Mesenchymal stem cell (in vitro differentiated cells and primary cell): ENCODE data around the gene PON2.

Experiments
- DNase-seq: peaks from one replicate; pipeline ENCODE4 v3.0.0-alpha.2; 2013
- H2AFZ ChIP-seq: one replicate; pipeline ENCODE4 v1.6.1; 2013; ENCODE audit warnings: low read depth, mild to moderate bottlenecking, control low read depth, inconsistent platforms, low read length, moderate library complexity
- H2AK5ac ChIP-seq: 2 replicates; pipeline ENCODE4 v1.6.1; 2013; ENCODE audit warnings: low read length, moderate library complexity, mild to moderate bottlenecking, inconsistent platforms; ENCODE audit not compliant: severe bottlenecking
- H2BK120ac ChIP-seq: one replicate; pipeline ENCODE4 v1.6.1; 2013; ENCODE audit warnings: low read depth, mild to moderate bottlenecking, inconsistent platforms, low read length, moderate library complexity
- H2BK12ac ChIP-seq, 2 experiments: one replicate each; pipeline ENCODE4 v1.6.1; 2013; ENCODE audit warnings: inconsistent platforms in 2 of 2, low read length in 2 of 2, mild to moderate bottlenecking in 2 of 2, moderate library complexity in 2 of 2, control low read depth in 1 of 2
- H2BK15ac ChIP-seq: one replicate; pipeline ENCODE4 v1.6.1; 2013; ENCODE audit warnings: mild to moderate bottlenecking, low read depth, inconsistent platforms; ENCODE audit not compliant: poor library complexity, severe bottlenecking
- H2BK5ac ChIP-seq: 2 replicates; pipeline ENCODE4 v1.6.1; 2013; ENCODE audit warnings: low read depth, mild to moderate bottlenecking, low read length, control low read depth, inconsistent platforms; ENCODE audit not compliant: poor library complexity, severe bottlenecking
- H3K14ac ChIP-seq, 2 experiments: one replicate each; pipeline ENCODE4 v1.6.1; 2013; ENCODE audit warnings: inconsistent platforms in 2 of 2, low read length in 2 of 2, control low read depth in 1 of 2, mild to moderate bottlenecking in 1 of 2, moderate library complexity in 1 of 2
- H3K18ac ChIP-seq, 2 experiments: one replicate each; pipeline ENCODE4 v1.6.1; 2013; ENCODE audit warnings: inconsistent platforms in 2 of 2, low read length in 2 of 2, control low read depth in 1 of 2, low read depth in 1 of 2, mild to moderate bottlenecking in 1 of 2
- H3K23ac ChIP-seq, 2 experiments: one replicate each; pipeline ENCODE4 v1.6.1; 2013; ENCODE audit warnings: inconsistent platforms in 2 of 2, low read length in 2 of 2, mild to moderate bottlenecking in 2 of 2, moderate library complexity in 2 of 2, control low read depth in 1 of 2
- H3K27ac ChIP-seq: 2 replicates; pipeline ENCODE4 v1.5.1; 2013; ENCODE audit warnings: mild to moderate bottlenecking, moderate library complexity, low read length, control low read depth, inconsistent platforms; ENCODE audit not compliant: poor library complexity, severe bottlenecking
- H3K27me3 ChIP-seq, 2 experiments: 2 replicates each; pipeline versions ENCODE4 v1.6.1 to v1.7.0; 2013; ENCODE audit warnings: low read length in 2 of 2, mild to moderate bottlenecking in 2 of 2, moderate library complexity in 2 of 2, control low read depth in 1 of 2, inconsistent platforms in 1 of 2; ENCODE audit not compliant: control insufficient read depth in 1 of 2, insufficient read depth in 1 of 2
- H3K36me3 ChIP-seq, 2 experiments: 2 replicates each; pipeline versions ENCODE4 v1.6.1 to v1.7.0; 2013; ENCODE audit warnings: low read length in 2 of 2, control low read depth in 1 of 2, inconsistent platforms in 1 of 2, low read depth in 1 of 2, mild to moderate bottlenecking in 1 of 2; ENCODE audit not compliant: insufficient read depth in 2 of 2, control insufficient read depth in 1 of 2
- H3K4ac ChIP-seq, 2 experiments: one replicate each; pipeline ENCODE4 v1.6.1; 2013; ENCODE audit warnings: inconsistent platforms in 2 of 2, low read length in 2 of 2, mild to moderate bottlenecking in 2 of 2, moderate library complexity in 2 of 2, control low read depth in 1 of 2, low read depth in 1 of 2
- H3K4me1 ChIP-seq: 2 replicates; pipeline ENCODE4 v1.6.1; 2013; ENCODE audit warnings: low read depth, low read length, control low read depth; ENCODE audit not compliant: control insufficient read depth, insufficient read depth
- H3K4me2 ChIP-seq: 2 replicates; pipeline ENCODE4 v1.6.1; 2013; ENCODE audit warnings: low read length, mild to moderate bottlenecking, inconsistent platforms; ENCODE audit not compliant: poor library complexity, severe bottlenecking
- H3K4me3 ChIP-seq, 2 experiments: 2 replicates each; pipeline versions ENCODE4 v1.5.1 to v1.7.0; 2013; ENCODE audit warnings: low read length in 2 of 2, mild to moderate bottlenecking in 2 of 2, control low read depth in 1 of 2, low read depth in 1 of 2; ENCODE audit not compliant: insufficient read depth in 1 of 2
- H3K79me1 ChIP-seq: replicated peaks from 2 replicates; pipeline ENCODE4 v1.6.1; 2013; ENCODE audit warnings: mild to moderate bottlenecking, control low read depth, low read length, inconsistent platforms; ENCODE audit not compliant: poor library complexity, severe bottlenecking
- H3K9ac ChIP-seq: 2 replicates; pipeline ENCODE4 v1.7.0; 2013; ENCODE audit warnings: mild to moderate bottlenecking, low read length, moderate library complexity
- H3K9me3 ChIP-seq: 2 replicates; pipeline ENCODE4 v1.7.0; 2013; ENCODE audit warnings: mild to moderate bottlenecking, low read length; ENCODE audit not compliant: control insufficient read depth
- H4K8ac ChIP-seq: one replicate; pipeline ENCODE4 v1.6.1; 2013; ENCODE audit warnings: inconsistent platforms, mild to moderate bottlenecking, low read length, moderate library complexity
- H4K91ac ChIP-seq: one replicate; pipeline ENCODE4 v1.6.1; 2013; ENCODE audit warnings: mild to moderate bottlenecking, low read length, inconsistent platforms
- WGBS: methylation state at CpG from one replicate; pipeline ENCODE4 v1.1.7; 2013; ENCODE audit warnings: mixed read lengths; 5-methylcytosine and 5-hydroxymethylcytosine counted together

The PON2 gene

GRCh38 chr7:95425694-95426093 lies 9.1 kb downstream of the PON2 start:
- Histone ChIP-seq H3K4me2 (no peak overlapping the region), H2BK15ac (no peak overlapping the region), H3K79me1 (peaks cover 4% of the 10 kb centered on the region), H3K9ac (no peak overlapping the region), H3K18ac (no peak overlapping the region), H4K91ac (no peak overlapping the region), H4K8ac (no peak overlapping the region), H2AFZ (no peak overlapping the region), H3K27me3 (no peaks in the 10 kb centered on the region), H3K14ac (no peak overlapping the region), H2AK5ac (no peak overlapping the region), H3K36me3 (peaks cover 6 to 24% of the 10 kb centered on the region in 2 experiments), H3K4me1 (peaks cover 8% of the 10 kb centered on the region), H3K4me3 (no peak overlapping the region), H3K9me3 (peaks cover 4% of the 10 kb centered on the region), H3K27ac (peak overlapping the region; percentile 10), H3K23ac (no peak overlapping the region), H3K4ac (no peak overlapping the region), H2BK120ac (no peak overlapping the region), H2BK5ac (no peak overlapping the region), H2BK12ac (no peak overlapping the region)
- 100% methylated on average over 1 of the region's 2 CpGs for WGBS
- no peak for DNase-seq

DNA sequence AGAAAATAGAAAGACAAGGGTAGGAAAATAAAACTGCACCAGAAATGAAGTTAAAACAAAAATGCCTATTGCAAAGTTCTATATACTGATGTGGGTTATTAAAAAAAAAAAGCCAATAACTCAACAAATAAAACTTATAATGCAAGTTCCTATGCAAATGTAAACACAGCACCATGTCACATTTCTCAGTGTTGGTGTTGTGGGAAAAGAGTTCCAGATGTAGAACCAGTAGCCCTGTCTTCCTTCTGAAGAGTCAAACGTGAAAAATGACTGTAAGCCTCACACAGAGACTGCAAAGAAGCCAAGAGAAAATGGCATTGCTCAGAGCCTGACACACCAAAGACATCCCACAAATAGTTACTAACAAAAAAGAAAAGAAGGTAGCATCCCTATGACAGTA lies 10.1 kb downstream of the PON2 start:
- WGBS, result no CpG with 5 or more reads among the region's 1 CpG
- H3K9ac ChIP-seq, result no peak overlapping the region
- H3K27ac ChIP-seq, result peak overlapping the region; percentile 3

DNA sequence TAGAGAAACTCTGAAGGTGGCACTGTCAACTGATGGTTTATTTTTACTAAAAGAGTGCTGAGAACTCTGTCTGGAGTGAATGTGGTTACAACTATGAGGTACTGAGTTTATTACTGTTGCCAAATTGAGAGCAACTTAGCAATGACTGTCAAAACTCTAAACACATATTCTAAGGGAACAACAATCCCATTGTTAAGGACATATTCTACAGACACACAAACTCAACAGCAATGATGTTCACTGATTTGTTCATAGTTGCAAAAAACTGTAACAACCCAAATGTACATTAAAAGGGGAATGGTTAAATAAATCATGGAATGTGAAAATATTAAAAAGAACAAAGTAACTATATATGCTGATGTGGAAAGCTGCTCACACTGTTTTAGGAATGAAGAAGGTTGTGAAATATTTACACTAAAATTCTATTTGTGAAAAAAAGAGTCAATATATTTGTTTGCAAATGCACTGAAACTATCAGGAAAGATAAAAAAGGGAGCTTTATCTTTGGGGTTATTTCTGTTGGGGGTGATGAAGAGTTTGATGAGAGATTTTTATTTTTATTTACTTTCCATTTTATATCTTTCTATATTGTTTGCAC lies 12.9 kb downstream of the PON2 start:
- H2BK15ac ChIP-seq, result no peak overlapping the region
- no peak overlapping the region for H2BK5ac ChIP-seq
- H3K36me3 ChIP-seq, result peaks cover 8 to 34% of the 10 kb centered on the region in 2 experiments
- no peak overlapping the region for H2BK120ac ChIP-seq
- H3K9ac ChIP-seq, result no peak overlapping the region
- no peak overlapping the region for H4K8ac ChIP-seq
- H3K4me3 ChIP-seq, result no peak overlapping the region
- peaks cover 7% of the 10 kb centered on the region for H3K4me1 ChIP-seq
- H4K91ac ChIP-seq, result no peak overlapping the region
- no peak overlapping the region for H3K4ac ChIP-seq
- peak overlapping the region; percentile 97 for H3K27ac ChIP-seq
- H3K14ac ChIP-seq, result no peak overlapping the region
- H3K27me3 ChIP-seq, result no peaks in the 10 kb centered on the region
- no peak overlapping the region for H3K18ac ChIP-seq
- H2AK5ac ChIP-seq, result no peak overlapping the region
- no peak for DNase-seq
- H3K23ac ChIP-seq, result no peak overlapping the region
- no peak overlapping the region for H3K4me2 ChIP-seq
- no peak overlapping the region for H2BK12ac ChIP-seq
- no peaks in the 10 kb centered on the region for H3K9me3 ChIP-seq
- H2AFZ ChIP-seq, result no peak overlapping the region
- peaks cover 9% of the 10 kb centered on the region for H3K79me1 ChIP-seq

More for the DNA sequence above, 10.1 kb downstream of the PON2 start:
- no peak overlapping the region for H3K18ac ChIP-seq
- no peak overlapping the region for H3K23ac ChIP-seq
- H3K4ac ChIP-seq, result no peak overlapping the region
- peaks cover 4% of the 10 kb centered on the region for H3K79me1 ChIP-seq
- no peaks in the 10 kb centered on the region for H3K27me3 ChIP-seq
- H2BK120ac ChIP-seq, result no peak overlapping the region
- peak overlapping the region; percentile 18 for H3K4me2 ChIP-seq
- DNase-seq, result peak; percentile 39
- H3K9me3 ChIP-seq, result peaks cover 4% of the 10 kb centered on the region
- H2BK12ac ChIP-seq, result no peak overlapping the region
- H2AK5ac ChIP-seq, result no peak overlapping the region
- no peak overlapping the region for H3K14ac ChIP-seq
- H2AFZ ChIP-seq, result no peak overlapping the region
- no peak overlapping the region for H4K8ac ChIP-seq
- H3K36me3 ChIP-seq, result peaks cover 6 to 30% of the 10 kb centered on the region in 2 experiments
- H2BK5ac ChIP-seq, result no peak overlapping the region
- H3K4me3 ChIP-seq, result no peak overlapping the region
- H4K91ac ChIP-seq, result no peak overlapping the region
- peaks cover 7% of the 10 kb centered on the region for H3K4me1 ChIP-seq
- H2BK15ac ChIP-seq, result no peak overlapping the region

- Histone ChIP-seq H3K79me1 (peaks cover 9% of the 10 kb centered on the region), H2BK12ac (no peak overlapping the region), H3K4me1 (peaks cover 7% of the 10 kb centered on the region), H4K8ac (no peak overlapping the region), H3K9ac (no peak overlapping the region), H3K4me3 (no peak overlapping the region), H3K14ac (no peak overlapping the region), H3K27me3 (no peaks in the 10 kb centered on the region), H4K91ac (no peak overlapping the region), H2BK15ac (no peak overlapping the region), H3K4me2 (peak overlapping the region; percentile 38), H2AK5ac (peak overlapping the region; percentile 93), H3K23ac (no peak overlapping the region), H2BK120ac (no peak overlapping the region), H2AFZ (no peak overlapping the region), H3K4ac (no peak overlapping the region), H2BK5ac (peak overlapping the region; percentile 35), H3K9me3 (no peaks in the 10 kb centered on the region), H3K36me3 (peaks cover 8 to 35% of the 10 kb centered on the region in 2 experiments), H3K18ac (no peak overlapping the region), H3K27ac (peak overlapping the region; percentile 97)
- 96% methylated on average over 2 of the region's 2 CpGs for WGBS
- peak; percentile 70 for DNase-seq
These were observed 13.6 kb downstream of the PON2 start for GRCh38 chr7:95421000-95421846.
